RWPE1 (cell line): Measurements from ENCODE around the gene ERCC6.
A peak's percentile ranks its signal among the peaks of the same experiment; 100 is the strongest.

Experiments used
- CTCF ChIA-PET: fragments of 350-600 bp; sonication (Branson Sonifier 250); formaldehyde crosslinking; extraction: SDS; loops from one replicate; lab custom pipeline; 2021; lab: Yijun Ruan, JAX
- POLR2A ChIA-PET: fragments of 400-600 bp; formaldehyde crosslinking; extraction: SDS; loops from one replicate; lab custom pipeline; 2020; ENCODE audit warnings: antibody characterized with exemption; ENCODE audit not compliant: low non-redundant PET; lab: Yijun Ruan, JAX
- DNase-seq: peaks from one replicate; pipeline ENCODE4 v3.0.0; 2012; ENCODE audit warnings: low spot score
- H3K27ac ChIP-seq: fragments of 450-650 bp; 2 replicates; pipeline ENCODE4 v1.5.1; 2017
- CTCF ChIP-seq: fragments of 450-650 bp; conservative IDR thresholded peaks from 2 replicates; pipeline ENCODE4 v1.5.1; 2017; ENCODE audit warnings: low read depth, mild to moderate bottlenecking

ERCC6 gene

GRCh38 chr10:49488056-49488717 lies 50.7 kb downstream of the ERCC6 start:
- CTCF ChIA-PET = interaction anchor here (0.8 kb wide), 1 partner anchor 31 kb away, joined by 6 read pairs; no protein-coding TSS in a partner anchor
- no peak overlapping the region for H3K27ac ChIP-seq
- POLR2A ChIA-PET = no interaction called here
- no peak for DNase-seq
- no peak for TF ChIP-seq CTCF

GRCh38 chr10:49486738-49487137 lies 52.2 kb downstream of the ERCC6 start:
- no peak overlapping the region for H3K27ac ChIP-seq
- no peak for DNase-seq
- TF ChIP-seq CTCF = no peak
- ChIA-PET POLR2A (no interaction called here), CTCF (no interaction called here)

- DNase-seq = no peak
- CTCF ChIA-PET = no interaction called here
- POLR2A ChIA-PET = no interaction called here
- no peak overlapping the region for H3K27ac ChIP-seq
- TF ChIP-seq CTCF = no peak
Observed at GRCh38 chr10:49486009-49486408, 52.9 kb downstream of the ERCC6 start.

GRCh38 chr10:49484486-49485235 lies 54.3 kb downstream of the ERCC6 start:
- TF ChIP-seq CTCF = no peak
- no peak overlapping the region for H3K27ac ChIP-seq
- ChIA-PET CTCF (interaction anchor here (0.7 to 1.6 kb wide), 2 partner anchors 77 to 1094 kb away, joined by 3 to 11 read pairs; no protein-coding TSS in a partner anchor), POLR2A (no interaction called here)
- DNase-seq = no peak

- no peak for DNase-seq
- ChIA-PET CTCF (interaction anchor here (0.7 kb wide), 1 partner anchor 126 kb away, joined by 4 read pairs; no protein-coding TSS in a partner anchor), POLR2A (no interaction called here)
- no peak for TF ChIP-seq CTCF
- H3K27ac ChIP-seq = no peak overlapping the region
Observed at GRCh38 chr10:49478819-49479218, 60.1 kb downstream of the ERCC6 start.

- ChIA-PET POLR2A (no interaction called here), CTCF (no interaction called here)
- TF ChIP-seq CTCF = no peak
- no peak overlapping the region for H3K27ac ChIP-seq
- peak; percentile 17 for DNase-seq
Observed at GRCh38 chr10:49474901-49475300, 64.0 kb downstream of the ERCC6 start.
